GM21381 (cell line): ENCODE data around the gene GP1BB.
"Not testable (repeated sequence)": the region's sequence is repeated elsewhere in the genome, so short reads cannot be mapped to it uniquely, and the experiment has no call there.

Experiments
- ATAC-seq: cut with Tn5 transposase; IDR thresholded peaks from one replicate; pipeline ENCODE4 v1.9.1; 2021; ENCODE audit warnings: mild to moderate bottlenecking, moderate library complexity; ENCODE audit not compliant: unreplicated experiment

Gene GP1BB

DNA sequence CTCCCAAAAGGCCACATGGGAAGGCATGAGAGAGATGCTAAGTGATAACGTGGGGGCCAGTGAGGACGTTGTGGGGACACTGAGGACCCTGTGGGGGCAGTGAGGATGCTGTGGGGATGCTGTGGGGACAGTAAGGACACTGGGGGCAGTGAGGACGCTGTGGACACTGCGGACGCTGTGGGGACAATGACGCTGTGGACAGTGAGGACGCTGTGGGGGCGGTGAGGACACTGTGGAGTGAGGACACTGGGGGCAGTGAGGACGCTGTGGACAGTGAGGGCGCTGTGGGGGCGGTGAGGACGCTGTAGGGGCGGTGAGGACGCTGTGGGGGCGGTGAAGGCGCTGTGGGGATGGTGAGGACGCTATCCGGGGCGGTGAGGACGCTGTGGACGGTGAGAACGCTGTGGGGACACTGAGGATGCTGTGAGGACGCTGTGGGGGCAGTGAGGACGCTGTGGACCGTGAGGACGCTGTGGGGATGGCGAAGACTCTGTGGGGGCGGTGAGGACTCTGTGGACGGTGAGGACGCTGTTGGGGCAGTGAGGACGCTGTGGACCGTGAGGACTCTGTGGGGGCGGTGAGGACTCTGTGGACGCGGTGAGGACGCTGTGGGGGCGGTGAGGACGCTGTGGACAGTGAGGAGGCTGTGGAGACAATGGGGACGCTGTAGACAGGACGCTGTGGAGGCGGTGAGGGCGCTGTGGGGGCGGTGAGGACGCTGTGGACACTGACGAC is 1.8 kb downstream of the GP1BB start:
- ATAC-seq: no peak

DNA sequence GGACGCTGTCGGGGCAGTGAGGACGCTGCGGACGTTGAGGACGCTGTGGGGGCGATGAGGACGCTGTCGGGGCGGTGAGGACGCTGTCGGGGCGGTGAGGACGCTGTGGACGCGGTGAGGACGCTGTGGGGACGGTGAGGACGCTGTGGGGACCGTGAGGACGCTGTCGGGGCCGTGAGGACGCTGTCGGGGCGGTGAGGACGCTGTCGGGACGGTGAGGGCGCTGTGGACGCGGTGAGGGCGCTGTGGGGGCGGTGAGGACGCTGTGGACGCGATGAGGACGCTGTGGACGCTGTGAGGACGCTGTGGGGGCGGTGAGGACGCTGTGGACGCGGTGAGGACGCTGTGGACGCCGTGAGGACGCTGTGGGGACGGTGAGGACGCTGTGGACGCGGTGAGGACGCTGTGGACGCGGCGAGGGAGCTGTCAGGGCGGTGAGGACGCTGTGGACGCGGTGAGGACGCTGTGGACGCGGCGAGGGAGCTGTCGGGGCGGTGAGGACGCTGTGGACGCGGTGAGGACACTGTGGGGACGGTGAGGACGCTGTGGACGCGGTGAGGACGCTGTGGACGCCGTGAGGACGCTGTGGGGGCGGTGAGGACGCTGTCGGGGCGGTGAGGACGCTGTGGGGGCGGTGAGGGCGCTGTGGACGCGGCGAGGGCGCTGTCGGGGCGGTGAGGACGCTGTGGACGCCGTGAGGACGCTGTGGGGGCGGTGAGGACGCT is 2.9 kb downstream of the GP1BB start:
- ATAC-seq: not testable (repeated sequence)

DNA sequence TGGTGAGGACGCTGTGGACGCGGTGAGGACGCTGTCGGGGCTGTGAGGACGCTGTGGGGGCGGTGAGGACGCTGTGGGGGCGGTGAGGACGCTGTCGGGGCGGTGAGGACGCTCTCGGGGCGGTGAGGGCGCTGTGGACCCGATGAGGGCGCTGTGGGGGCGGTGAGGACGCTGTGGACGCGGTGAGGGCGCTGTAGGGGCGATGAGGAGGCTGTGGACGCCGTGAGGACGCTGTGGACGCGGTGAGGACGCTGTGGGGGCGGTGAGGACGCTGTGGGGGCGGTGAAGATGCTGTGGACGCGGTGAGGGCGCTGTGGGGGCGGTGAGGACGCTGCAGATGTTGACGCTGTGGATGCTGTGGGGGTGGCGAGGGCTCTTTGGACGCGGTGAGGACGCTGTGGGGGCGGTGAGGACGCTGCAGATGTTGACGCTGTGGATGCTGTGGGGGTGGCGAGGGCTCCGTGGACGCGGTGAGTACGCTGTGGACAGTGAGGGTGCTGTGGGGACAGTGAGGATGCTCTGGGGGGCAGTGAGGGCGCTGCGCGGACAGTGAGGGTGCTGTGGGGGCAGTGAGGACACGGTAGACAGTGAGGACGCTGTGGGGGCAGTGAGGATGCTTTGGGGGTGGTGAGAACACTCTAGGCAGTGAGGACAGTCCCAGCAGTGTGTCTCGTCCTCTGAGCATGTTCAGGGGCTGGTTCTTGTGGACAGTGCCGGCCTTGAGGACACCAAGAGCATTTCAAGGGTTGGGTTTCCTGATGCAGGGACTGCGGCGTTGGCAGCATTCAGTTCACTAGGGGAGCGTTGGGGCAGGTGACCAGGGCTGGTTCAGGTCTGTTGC is 4.2 kb downstream of the GP1BB start:
- ATAC-seq: no peak

DNA sequence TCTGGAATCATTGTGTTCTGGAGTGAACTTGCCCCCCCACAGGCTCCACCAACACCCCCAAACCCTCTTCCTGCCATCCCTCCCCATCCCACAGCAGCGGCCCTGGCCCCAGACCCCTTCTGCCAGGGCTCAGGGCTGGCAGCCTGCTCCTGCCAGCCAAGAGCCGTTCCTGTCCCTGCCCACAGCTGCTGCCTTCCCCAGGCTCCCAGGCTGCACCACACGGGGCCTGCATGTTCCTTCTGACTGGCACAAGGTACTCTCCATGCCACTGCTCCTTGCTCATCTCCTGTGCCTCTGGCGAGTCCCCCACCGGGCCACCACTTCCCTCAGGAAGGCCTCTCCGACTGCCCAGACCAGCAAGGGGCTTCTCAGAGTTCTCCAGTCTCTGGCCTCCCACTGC is 4.9 kb downstream of the GP1BB start:
- no peak for ATAC-seq

DNA sequence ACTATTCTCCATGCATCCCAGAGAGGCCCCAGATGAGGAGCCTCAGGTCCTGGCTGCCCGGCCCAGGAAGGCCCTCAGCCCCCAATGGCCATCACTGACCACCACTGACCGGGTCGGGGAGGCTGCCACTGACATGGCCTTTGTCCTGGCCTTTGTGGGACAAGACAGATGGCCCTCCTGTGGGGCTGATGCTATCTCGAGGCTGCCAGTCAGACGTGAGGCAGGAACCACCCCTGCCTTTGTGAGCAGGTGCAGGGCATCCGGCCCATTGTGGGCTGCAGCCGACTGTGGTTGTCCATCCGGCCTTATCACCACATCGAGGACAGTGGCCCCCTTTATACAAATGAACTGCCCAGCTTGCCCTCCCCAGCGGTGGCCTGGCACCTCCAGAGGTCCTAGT is 5.5 kb downstream of the GP1BB start:
- no peak for ATAC-seq

DNA sequence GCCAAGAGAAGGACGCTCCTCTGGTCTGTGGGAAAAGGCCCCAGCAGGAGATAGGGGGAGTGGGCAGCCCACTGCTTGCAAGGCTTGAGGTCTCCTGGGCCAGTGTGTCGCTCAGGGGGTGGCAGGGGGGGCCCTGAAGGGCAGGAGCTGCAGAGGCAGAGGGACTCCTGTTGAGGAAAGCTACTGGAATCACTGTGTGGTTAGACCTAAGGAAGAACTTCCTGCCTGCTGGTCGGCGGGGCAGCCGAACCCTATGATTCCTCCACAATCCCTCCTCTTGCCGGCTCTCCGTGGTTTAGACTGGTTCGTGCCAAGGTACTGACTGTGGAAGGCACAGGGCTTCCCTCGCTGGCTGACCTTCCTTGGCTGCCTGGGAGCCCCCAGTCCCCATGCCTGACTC is 6.2 kb downstream of the GP1BB start:
- ATAC-seq: no peak

DNA sequence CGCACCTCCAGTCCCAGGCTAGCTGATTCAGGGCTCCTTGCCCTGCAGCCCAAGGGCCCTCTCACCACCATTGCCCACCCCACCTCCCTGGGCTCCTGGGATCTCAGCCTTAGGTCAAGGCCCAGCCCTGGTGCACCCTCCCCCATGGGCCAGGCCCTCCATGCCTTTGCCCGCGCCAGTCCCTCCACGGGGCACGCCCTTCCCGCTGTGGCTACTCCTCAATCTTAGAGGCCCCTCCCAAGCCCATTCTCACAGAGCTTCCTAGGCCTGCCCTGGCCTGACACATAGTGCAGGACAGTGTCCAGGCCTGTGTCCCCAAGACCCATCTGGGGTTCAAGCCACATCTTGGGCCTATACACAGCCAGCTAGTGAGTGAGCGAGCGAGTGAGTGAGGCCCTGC is 6.9 kb downstream of the GP1BB start:
- ATAC-seq: no peak

DNA sequence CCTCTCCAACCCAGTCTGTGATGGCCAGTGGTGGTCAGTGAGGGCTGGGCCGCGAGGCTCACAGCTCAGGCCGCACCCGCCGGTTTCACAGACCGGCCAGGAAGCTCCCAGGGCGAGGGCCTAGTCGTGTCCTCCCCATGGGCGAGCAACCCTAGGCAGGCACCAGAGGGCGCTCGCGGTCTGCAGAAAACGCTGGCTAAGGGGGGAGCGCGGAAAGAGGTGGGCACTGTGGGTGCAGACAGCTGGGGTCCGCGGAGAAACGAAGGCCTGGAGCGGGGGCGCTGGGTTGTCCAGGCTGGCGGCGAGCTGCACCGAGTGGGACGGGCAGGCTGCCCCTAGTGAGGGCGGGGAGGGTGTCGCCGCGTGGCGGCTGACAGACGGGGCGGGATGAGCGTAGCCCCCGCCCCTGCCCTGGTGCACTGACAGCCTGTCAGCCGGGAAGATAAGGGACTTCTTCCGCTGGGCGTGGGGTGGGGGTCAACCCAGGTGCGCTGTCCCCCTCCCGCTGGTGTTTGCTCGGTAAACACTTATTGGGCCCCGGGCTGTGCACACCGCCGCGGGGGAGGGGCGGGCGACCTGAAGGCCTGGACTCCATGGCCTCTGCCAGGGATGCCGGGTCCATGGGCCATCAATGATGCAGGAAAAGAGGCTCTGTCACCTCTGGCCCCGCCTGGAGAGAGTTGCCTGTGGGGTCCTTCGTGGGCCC is 7.5 kb downstream of the GP1BB start:
- ATAC-seq: peak; percentile 52

DNA sequence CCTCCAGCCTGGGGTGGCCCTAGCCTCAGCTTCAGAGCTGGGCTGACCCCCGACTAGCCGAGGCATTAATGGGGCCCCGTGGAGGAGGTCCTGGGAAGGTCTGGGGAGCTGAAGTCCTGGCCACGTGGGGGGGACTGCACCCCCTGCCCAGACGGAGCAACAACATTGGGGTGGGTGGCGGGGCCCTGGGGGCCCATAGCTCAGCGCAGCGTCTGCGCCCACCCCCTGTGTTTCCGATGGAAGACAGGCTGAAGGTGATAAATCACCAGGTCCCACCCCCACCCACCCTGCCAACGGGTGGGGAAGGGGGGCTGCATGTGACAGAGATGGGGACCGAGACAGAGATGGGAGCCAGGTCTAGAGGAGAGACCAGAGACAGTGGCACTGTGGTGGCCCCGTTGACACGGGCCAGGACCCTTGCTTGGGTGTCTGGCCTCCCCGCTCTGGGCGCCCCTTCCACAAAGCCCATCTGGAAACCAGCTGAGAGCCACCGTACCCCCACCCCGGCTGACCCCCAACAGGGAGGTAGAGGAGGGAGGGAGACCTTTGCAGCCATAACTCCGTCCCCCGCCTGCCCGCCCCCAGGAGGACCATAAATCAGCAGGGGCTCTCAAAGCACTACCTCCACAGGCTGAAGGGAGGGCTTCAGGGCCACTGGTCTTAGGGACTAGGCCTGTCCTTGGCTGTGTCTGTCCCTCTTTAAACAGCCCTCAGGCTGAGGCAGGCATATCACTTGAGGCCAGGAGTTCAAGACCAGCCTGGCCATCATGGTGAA is 8.2 kb downstream of the GP1BB start:
- ATAC-seq: no peak

DNA sequence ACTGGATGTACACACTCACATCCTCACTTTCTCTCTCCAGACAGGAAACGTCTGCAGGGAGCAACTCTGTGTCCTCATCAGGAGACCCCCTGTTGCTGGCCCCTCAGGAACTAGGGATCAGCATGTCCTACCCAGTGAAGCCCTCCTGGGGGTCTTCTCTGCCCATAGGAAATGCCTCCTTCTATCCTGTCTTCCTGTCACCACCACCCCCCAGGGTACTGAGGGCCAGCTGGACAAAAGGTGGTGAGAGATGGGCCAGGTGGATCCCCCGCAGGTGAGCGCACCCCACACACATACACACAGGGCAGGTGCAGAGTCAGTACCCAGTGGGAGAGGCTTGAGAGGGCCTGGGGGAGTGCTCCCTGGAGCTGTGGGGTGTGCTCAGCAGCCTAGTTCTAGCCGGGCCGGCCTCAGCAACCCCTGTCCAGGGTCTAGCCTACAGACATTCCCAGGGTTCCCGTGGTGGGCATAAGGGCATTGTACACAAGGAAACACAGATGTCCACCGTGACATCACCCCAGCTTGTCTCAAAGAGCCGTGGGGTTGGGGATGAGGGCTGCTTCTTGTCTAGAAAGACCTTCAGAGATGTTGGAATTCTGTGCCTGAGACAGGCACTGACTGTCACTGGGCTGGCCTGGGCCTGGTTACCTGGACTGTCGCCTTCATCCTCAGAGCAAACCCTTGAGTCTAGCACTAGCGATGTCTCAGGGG is 9.2 kb downstream of the GP1BB start:
- ATAC-seq: no peak

DNA sequence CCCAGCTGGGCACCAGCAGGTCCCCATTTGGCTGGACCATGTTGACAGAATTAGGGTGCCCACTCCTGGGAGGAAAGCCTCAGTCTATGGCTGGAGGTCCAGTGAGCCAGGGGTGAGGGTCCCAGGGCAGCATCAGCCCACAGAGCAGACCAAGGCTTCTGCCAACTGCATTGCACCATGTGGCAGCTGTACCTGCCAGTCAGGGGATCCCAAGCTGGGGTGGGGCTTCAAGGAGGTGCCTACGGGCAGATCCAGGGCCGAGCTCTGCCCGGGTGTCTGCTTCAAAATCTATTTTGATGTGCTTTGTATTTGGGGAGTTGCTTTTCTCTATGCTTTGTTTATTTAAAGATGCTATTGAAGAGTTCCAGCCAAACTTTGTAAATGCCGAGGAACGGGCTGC is 10.4 kb downstream of the GP1BB start:
- ATAC-seq: no peak

DNA sequence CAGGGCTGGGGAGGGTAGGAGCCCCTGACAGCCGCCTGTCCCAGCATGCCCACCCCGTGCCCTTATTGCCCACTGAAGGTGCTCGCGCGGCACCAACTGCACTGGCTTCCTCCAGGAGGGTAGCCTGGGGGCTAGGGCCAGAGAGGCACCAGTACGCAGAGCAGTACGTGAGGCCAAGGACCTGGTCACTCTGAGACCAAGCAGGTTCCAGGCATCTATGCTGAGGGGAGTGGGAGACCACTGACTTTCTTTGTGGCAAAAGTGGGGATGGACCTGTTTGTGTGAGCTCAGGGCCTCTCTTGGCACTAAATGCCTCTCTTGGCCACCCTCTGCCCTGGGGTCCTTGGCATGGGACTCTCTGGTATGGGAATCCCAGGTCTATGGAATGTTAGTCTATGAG is 10.8 kb downstream of the GP1BB start:
- ATAC-seq: no peak

DNA sequence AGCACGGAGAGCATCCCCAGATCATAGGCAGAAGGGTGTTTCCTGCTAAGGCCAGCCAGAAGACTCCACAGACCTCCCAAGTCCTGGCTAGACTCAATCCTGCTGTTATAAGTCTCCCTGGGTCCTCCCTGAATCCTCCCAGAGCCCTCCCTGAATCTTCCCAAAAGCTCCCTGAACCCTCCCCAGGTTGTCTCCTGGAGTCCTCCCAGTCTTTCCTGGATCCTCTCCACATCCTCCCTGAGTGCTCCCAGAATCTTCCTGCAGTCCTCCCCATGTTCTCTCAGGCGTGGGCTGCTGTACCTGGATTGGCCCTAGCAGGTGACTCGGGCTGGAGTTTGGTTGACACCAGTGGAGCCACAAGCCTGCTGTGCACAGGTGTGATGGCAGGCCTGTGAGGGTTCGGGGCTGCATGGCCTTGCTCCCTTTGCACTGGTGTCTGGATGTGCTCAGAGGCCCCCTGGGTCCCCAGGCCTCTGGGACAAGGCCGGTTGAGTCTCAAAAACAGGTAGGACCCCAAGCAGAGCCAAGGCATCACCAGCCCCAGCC is 11.6 kb downstream of the GP1BB start:
- ATAC-seq: no peak

DNA sequence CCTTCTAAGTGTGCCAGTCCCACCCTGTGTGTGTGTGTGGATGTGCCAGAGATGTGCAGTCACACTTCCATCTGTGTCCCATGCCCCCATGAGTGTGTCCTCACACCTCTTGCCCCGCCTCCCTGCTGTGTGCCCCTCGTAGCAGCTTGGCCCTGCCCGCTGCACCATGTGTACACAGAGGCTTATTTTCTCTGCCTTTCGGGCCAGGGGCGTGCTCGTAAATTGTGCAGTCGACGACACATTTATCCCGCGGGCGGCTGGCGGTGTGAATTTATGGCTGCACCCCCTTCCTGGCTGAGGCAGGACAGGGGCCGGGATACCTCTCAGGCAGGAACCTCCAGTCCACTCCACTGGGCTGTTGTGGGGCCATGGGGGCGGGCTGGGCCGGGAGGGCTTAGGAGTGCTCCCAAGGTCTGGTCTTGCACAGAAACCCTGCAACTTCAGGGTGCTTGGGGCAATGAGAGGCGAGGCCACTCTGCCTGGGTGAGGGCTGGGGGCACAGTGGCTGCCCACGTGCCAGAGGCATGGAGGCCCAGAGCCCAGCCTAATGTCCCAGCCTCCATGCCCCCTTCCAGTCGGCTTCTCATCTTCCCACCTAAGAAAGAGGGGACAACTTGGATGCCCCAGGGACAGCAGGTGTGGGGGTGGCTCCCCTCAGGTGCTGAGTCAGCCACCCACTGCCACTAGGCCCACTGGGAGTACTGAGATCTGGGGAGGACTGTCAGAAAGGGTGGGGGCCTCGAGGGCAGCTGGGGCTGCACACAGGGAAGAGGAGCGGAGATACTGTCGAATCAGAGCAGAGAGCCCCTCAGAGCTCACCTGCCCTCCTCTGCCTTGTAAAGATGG is 12.5 kb downstream of the GP1BB start:
- ATAC-seq: no peak

DNA sequence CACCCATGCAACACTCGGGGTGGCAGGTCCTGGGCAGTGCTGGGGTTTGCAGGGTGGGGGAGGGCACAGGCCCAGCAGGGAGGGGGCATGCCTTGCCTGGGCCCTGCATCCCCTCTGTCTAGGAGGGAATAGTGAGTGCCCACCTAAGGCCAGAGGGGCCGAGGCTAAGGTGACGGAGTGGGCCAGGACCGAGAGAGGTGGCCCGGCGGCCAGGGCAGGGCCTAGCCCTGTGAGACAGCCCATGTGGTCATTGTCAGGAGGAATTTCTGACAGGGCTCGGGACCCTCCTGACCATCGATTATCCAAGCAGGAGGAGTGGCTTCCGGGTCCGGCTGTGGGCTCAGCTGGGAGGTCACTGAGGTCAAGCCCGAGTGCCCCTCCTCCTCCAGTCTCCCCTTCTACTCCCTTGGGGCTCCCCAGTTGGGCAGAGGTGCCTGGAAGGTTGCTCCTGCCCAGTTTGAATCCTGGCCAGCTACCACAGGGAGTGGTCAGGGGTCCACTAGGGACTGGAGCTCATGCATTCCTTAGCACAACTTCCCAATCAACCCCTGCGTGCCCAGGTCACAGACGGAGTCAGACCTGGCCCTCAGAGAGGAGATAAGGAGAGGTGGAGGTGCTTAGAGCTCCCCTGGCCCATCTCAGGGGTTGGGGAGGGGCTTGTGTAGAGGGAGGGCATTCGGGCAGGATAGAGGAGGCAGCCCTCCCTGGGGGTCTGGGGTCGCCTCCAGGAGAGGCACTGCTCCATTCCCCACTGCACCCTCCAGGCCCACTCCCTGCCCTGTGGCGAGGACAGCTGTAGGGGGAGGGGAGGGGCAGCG is 14.7 kb downstream of the GP1BB start:
- no peak for ATAC-seq

DNA sequence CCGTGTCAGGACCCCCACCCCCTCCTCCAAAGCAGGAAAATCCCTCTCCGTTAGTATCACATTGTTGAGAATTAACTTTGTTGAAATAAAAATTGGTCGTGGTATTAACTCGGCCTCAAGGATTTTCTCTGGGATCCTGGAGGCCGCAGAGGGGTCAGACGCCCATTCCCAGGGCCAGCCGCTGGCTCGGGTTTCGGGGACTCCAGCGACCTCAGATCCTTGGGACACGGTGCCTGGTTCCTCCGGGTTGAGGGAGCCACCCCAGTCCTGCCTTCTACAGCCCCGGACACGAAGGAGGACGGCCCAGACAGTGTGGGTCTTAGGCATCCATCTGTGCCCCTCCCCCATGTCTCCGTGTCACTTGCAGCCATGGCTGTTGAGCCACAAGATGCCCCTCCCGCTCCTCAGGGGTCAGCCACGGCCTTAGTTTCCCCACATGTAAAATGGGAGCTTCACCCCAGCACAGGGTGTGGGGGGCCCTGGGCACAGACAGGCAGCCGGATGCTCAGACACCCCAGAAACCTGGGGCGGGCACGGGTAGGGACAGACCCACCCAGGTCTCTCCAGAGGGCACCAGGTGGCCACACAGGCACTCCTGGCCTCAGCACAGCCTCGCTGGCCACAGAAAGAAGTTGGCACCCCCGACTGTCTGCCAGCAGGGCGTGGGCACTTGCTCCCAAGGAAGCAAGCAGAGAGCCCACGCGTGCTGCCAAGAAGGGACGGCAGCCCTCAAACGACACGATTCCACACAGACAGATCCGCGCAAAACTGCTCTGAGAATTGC is 15.5 kb downstream of the GP1BB start:
- ATAC-seq: no peak

DNA sequence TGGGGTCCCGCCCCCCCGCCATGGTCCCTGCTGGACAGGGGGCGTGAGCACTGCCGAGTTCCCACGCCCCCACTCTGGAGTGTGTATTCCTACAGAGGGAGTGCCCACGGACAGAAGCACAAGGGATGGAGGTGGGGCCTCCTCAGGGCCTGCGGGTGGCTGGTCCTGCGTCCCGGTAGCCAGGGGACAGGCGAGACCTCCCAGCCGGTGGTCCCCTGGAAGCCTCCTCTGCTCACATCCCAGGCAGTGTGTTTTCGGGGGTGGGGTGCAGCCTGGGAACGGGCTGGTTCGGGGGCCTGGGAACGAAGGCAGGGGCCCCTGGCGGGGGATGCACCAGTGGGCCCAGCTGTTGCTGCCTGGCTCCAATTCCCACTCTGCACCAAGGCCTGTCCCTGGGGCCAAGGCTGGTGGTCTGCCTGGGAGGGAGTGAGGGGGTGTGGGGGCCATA is 16.1 kb downstream of the GP1BB start:
- ATAC-seq: no peak
